ENCODE results near the gene OGFOD3.

DNA sequence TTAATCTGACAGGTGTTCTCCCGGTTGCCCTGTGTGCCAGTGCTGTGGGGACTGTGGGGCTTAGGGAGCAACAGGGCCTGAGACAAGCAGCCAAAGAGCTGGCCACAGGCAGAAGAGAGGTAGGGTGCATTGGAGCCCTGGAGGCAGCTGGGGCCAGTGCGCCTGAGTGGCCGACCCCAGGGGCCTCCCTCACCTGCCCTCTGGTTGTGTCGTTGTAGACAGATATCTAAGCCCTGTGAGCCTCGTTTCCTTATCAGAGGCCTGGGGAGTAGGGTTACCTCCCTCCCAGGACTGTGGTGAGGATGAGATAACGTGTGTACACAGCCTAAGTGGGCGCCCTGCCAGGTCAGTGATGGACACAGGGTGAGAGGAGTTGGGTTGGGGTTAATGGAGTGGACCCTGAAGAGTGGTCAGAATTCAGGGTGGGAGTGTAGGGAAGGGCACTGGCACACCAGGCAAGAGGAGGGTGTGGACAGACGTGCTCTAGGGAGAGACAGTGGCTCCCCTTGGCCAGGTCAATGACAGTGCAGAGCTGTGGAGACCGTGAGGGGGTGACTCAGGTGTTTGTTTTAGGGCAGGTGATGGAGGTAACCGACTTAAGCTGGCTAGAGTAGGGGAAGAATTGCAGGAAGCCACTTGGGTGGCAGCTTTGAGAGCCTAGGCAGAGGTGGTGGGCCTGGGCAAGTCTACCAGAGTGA, 43.6 kb upstream of the OGFOD3 start:
- TF ChIP-seq POLR2A (IDR thresholded peaks at IDR 0.05): no peak
- TF ChIP-seq, protein P1, sequence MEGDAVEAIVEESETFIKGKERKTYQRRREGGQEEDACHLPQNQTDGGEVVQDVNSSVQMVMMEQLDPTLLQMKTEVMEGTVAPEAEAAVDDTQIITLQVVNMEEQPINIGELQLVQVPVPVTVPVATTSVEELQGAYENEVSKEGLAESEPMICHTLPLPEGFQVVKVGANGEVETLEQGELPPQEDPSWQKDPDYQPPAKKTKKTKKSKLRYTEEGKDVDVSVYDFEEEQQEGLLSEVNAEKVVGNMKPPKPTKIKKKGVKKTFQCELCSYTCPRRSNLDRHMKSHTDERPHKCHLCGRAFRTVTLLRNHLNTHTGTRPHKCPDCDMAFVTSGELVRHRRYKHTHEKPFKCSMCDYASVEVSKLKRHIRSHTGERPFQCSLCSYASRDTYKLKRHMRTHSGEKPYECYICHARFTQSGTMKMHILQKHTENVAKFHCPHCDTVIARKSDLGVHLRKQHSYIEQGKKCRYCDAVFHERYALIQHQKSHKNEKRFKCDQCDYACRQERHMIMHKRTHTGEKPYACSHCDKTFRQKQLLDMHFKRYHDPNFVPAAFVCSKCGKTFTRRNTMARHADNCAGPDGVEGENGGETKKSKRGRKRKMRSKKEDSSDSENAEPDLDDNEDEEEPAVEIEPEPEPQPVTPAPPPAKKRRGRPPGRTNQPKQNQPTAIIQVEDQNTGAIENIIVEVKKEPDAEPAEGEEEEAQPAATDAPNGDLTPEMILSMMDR (IDR thresholded peaks at IDR 0.05): no peak
